ENCODE measurements around the gene PCDHGC3. TPM values are rescaled to one million over a fixed set of nuclear protein-coding genes. Genes with fewer than 3 reads are reported as not detected.
A peak's percentile ranks its signal among the peaks of the same experiment; 100 is the strongest.

Gene PCDHGC3
- total RNA-seq, 4 donors from 2014 or later, result 6.0 to 17.0 (median 13.6) TPM

DNA sequence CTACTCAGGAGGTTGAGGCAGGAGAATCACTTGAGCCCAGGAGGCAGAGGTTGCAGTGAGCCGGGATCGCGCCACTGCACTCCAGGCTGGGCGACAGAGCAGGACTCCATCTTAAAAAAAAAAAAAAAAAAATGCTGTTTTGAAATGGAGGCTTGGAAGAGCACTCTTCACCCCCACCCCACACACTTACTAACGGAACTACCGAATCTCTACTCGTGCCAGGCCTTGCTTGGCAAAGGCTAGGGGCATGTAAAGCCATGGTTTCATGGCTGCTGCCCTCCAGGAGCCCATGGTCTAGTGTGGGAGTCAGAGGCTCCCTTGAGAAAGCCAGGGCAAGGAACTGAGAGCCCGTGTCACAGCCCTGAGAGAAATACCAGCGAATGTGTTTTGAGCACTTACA is 34.4 kb downstream of the PCDHGC3 start:
- Histone ChIP-seq H3K9me3 (no peaks in the 10 kb centered on the region), H3K27me3 (no peaks in the 10 kb centered on the region), H3K27ac (peak overlapping the region in 3 of 4 donors; percentile 83 to 84 (median 83)), H3K4me3 (no peak overlapping the region), H3K36me3 (no peaks in the 10 kb centered on the region), H3K4me1 (peaks cover 21 to 55% (median 41%) of the 10 kb centered on the region in 4 donors)
- TF ChIP-seq POLR2A (IDR thresholded peaks at IDR 0.05), result no peak
- TF ChIP-seq POLR2AphosphoS5 (IDR thresholded peaks at IDR 0.05), result no peak
- TF ChIP-seq EP300 (IDR thresholded peaks at IDR 0.05; ENCODE audit: low read depth), result no peak
- TF ChIP-seq, protein P1, sequence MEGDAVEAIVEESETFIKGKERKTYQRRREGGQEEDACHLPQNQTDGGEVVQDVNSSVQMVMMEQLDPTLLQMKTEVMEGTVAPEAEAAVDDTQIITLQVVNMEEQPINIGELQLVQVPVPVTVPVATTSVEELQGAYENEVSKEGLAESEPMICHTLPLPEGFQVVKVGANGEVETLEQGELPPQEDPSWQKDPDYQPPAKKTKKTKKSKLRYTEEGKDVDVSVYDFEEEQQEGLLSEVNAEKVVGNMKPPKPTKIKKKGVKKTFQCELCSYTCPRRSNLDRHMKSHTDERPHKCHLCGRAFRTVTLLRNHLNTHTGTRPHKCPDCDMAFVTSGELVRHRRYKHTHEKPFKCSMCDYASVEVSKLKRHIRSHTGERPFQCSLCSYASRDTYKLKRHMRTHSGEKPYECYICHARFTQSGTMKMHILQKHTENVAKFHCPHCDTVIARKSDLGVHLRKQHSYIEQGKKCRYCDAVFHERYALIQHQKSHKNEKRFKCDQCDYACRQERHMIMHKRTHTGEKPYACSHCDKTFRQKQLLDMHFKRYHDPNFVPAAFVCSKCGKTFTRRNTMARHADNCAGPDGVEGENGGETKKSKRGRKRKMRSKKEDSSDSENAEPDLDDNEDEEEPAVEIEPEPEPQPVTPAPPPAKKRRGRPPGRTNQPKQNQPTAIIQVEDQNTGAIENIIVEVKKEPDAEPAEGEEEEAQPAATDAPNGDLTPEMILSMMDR (IDR thresholded peaks at IDR 0.05), result no peak
- intact Hi-C loops (cut with DNase I; ENCODE audit: low total_unique reads), result loop anchor here (5.0 kb wide), 1 partner anchor 33 kb away; the partner anchor contains the start of gene PCDHGC3
- in situ Hi-C loops (cut with MboI; ENCODE audit: low pct_ligation_motif_present in 1 of 4, low pct_unique_long_range_greater_than_20kb in 1 of 4, low sequenced_read_pairs in 3 of 4), result no loop called here
- 93% methylated on average over 9 of the region's 9 CpGs; no CpG with 5 or more reads in 1 of the 2 donors for WGBS, 2 donors (ENCODE audit: low coverage in 1 of 2)
- DNase-seq, result no peak

DNA sequence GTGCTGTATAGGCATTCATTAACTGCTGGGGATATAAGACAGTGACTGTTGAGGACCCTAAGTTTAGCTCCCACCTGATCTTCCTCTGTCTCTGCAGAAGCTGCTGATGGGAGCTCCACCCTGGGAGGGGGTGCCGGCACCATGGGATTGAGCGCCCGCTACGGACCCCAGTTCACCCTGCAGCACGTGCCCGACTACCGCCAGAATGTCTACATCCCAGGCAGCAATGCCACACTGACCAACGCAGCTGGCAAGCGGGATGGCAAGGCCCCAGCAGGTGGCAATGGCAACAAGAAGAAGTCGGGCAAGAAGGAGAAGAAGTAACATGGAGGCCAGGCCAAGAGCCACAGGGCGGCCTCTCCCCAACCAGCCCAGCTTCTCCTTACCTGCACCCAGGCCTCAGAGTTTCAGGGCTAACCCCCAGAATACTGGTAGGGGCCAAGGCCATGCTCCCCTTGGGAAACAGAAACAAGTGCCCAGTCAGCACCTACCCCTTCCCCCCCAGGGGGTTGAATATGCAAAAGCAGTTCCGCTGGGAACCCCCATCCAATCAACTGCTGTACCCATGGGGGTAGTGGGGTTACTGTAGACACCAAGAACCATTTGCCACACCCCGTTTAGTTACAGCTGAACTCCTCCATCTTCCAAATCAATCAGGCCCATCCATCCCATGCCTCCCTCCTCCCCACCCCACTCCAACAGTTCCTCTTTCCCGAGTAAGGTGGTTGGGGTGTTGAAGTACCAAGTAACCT is 35.3 kb downstream of the PCDHGC3 start:
- H3K27ac ChIP-seq, result peak overlapping the region in 1 of 4 donors; percentile 90
- H3K36me3 ChIP-seq, result peaks cover 0 to 1% (median 0%) of the 10 kb centered on the region in 4 donors
- H3K9me3 ChIP-seq, result no peaks in the 10 kb centered on the region
- no peak for TF ChIP-seq POLR2AphosphoS5 (IDR thresholded peaks at IDR 0.05)
- TF ChIP-seq POLR2A (IDR thresholded peaks at IDR 0.05), result no peak
- TF ChIP-seq, protein P1 (IDR thresholded peaks at IDR 0.05), result no peak
- TF ChIP-seq EP300 (IDR thresholded peaks at IDR 0.05; ENCODE audit: low read depth), result no peak
- peaks cover 23 to 56% (median 43%) of the 10 kb centered on the region in 4 donors for H3K4me1 ChIP-seq
- in situ Hi-C loops (cut with MboI; ENCODE audit: low pct_ligation_motif_present in 1 of 4, low pct_unique_long_range_greater_than_20kb in 1 of 4, low sequenced_read_pairs in 3 of 4) (no loop called here), intact Hi-C loops (cut with DNase I; ENCODE audit: low total_unique reads) (loop anchor here (5.0 kb wide), 1 partner anchor 34 kb away; the partner anchor contains the start of gene PCDHGC3)
- H3K27me3 ChIP-seq, result no peaks in the 10 kb centered on the region
- WGBS, 2 donors (ENCODE audit: low coverage in 1 of 2), result 89 to 100% methylated on average over 1 to 14 of the region's 14 CpGs
- no peak overlapping the region for H3K4me3 ChIP-seq
- DNase-seq, result no peak

DNA sequence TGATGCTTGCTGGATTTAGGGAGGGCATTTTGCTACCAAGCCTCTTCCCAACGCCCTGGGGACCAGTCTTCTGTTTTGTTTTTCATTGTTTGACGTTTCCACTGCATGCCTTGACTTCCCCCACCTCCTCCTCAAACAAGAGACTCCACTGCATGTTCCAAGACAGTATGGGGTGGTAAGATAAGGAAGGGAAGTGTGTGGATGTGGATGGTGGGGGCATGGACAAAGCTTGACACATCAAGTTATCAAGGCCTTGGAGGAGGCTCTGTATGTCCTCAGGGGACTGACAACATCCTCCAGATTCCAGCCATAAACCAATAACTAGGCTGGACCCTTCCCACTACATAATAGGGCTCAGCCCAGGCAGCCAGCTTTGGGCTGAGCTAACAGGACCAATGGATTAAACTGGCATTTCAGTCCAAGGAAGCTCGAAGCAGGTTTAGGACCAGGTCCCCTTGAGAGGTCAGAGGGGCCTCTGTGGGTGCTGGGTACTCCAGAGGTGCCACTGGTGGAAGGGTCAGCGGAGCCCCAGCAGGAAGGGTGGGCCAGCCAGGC is 36.1 kb downstream of the PCDHGC3 start:
- TF ChIP-seq, protein P1 (IDR thresholded peaks at IDR 0.05), result no peak
- TF ChIP-seq POLR2A (IDR thresholded peaks at IDR 0.05) (no peak), POLR2AphosphoS5 (IDR thresholded peaks at IDR 0.05) (no peak), EP300 (IDR thresholded peaks at IDR 0.05; ENCODE audit: low read depth) (no peak)

DNA sequence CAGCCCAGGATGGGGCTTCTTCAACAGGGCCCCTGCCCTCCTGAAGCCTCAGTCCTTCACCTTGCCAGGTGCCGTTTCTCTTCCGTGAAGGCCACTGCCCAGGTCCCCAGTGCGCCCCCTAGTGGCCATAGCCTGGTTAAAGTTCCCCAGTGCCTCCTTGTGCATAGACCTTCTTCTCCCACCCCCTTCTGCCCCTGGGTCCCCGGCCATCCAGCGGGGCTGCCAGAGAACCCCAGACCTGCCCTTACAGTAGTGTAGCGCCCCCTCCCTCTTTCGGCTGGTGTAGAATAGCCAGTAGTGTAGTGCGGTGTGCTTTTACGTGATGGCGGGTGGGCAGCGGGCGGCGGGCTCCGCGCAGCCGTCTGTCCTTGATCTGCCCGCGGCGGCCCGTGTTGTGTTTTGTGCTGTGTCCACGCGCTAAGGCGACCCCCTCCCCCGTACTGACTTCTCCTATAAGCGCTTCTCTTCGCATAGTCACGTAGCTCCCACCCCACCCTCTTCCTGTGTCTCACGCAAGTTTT is 36.7 kb downstream of the PCDHGC3 start:
- DNase-seq, result peak; percentile 90
- intact Hi-C loops (cut with DNase I; ENCODE audit: low total_unique reads), result loop anchor here (5.0 kb wide), 1 partner anchor 35 kb away; the partner anchor contains the start of gene PCDHGC3

More for the DNA sequence above, 36.1 kb downstream of the PCDHGC3 start:
- Histone ChIP-seq H3K36me3 (peaks cover 0 to 7% (median 0%) of the 10 kb centered on the region in 4 donors), H3K27me3 (no peaks in the 10 kb centered on the region), H3K9me3 (no peaks in the 10 kb centered on the region), H3K4me3 (no peak overlapping the region), H3K27ac (peak overlapping the region; percentile 78 to 91 (median 89)), H3K4me1 (peaks cover 23 to 56% (median 40%) of the 10 kb centered on the region in 4 donors)
- DNase-seq, result no peak
- intact Hi-C loops (cut with DNase I; ENCODE audit: low total_unique reads) (loop anchor here (5.0 kb wide), 1 partner anchor 35 kb away; the partner anchor contains the start of gene PCDHGC3), in situ Hi-C loops (cut with MboI; ENCODE audit: low pct_ligation_motif_present in 1 of 4, low pct_unique_long_range_greater_than_20kb in 1 of 4, low sequenced_read_pairs in 3 of 4) (no loop called here)
- WGBS, 2 donors (ENCODE audit: low coverage in 1 of 2), result 63 to 70% methylated on average over 2 to 4 of the region's 4 CpGs

More for the DNA sequence above, 36.7 kb downstream of the PCDHGC3 start:
- H3K4me1 ChIP-seq, result peaks cover 23 to 54% (median 34%) of the 10 kb centered on the region in 4 donors
- H3K4me3 ChIP-seq, result peak overlapping the region; percentile 43 to 50 (median 48)
- in situ Hi-C loops (cut with MboI; ENCODE audit: low pct_ligation_motif_present in 1 of 4, low pct_unique_long_range_greater_than_20kb in 1 of 4, low sequenced_read_pairs in 3 of 4), result no loop called here
- peaks cover 0 to 7% (median 0%) of the 10 kb centered on the region in 4 donors for H3K36me3 ChIP-seq
- TF ChIP-seq, protein P1 (IDR thresholded peaks at IDR 0.05), result peak; percentile 85 to 94 (median 87)
- TF ChIP-seq POLR2AphosphoS5 (IDR thresholded peaks at IDR 0.05), result peak in 2 of 3 donors; percentile 8 to 31
- TF ChIP-seq POLR2A (IDR thresholded peaks at IDR 0.05), result no peak
- no peak for TF ChIP-seq EP300 (IDR thresholded peaks at IDR 0.05; ENCODE audit: low read depth)
- H3K27ac ChIP-seq, result peak overlapping the region; percentile 78 to 91 (median 89)
- no peaks in the 10 kb centered on the region for H3K27me3 ChIP-seq
- H3K9me3 ChIP-seq, result no peaks in the 10 kb centered on the region
- 0 to 13% methylated on average over 5 to 28 of the region's 28 CpGs for WGBS, 2 donors (ENCODE audit: low coverage in 1 of 2)

All from transverse colon (tissue), 4 donors.